Measurements from ENCODE around the gene NLN.
"Not testable (repeated sequence)": the region's sequence is repeated elsewhere in the genome, so short reads cannot be mapped to it uniquely, and the experiment has no call there.

NLN gene

GRCh38 chr5:65832603-65833228 lies 110.7 kb downstream of the NLN start:
- H3K27ac ChIP-seq (ENCODE audit: low read depth, low read length): no peak overlapping the region
- peaks cover 10% of the 10 kb centered on the region for H3K4me1 ChIP-seq (ENCODE audit: control insufficient read depth, insufficient read depth, low read length)
- H3K4me3 ChIP-seq (ENCODE audit: low read depth, low read length): no peak overlapping the region
- no peak overlapping the region for H3K9ac ChIP-seq (ENCODE audit: low read depth, low read length)
- H3K27me3 ChIP-seq (ENCODE audit: control insufficient read depth, insufficient read depth, low read length): no peaks in the 10 kb centered on the region
- no peaks in the 10 kb centered on the region for H3K36me3 ChIP-seq (ENCODE audit: control insufficient read depth, insufficient read depth, low read length)
- no peaks in the 10 kb centered on the region for H3K9me3 ChIP-seq (ENCODE audit: control insufficient read depth, insufficient read depth, low read length)

DNA sequence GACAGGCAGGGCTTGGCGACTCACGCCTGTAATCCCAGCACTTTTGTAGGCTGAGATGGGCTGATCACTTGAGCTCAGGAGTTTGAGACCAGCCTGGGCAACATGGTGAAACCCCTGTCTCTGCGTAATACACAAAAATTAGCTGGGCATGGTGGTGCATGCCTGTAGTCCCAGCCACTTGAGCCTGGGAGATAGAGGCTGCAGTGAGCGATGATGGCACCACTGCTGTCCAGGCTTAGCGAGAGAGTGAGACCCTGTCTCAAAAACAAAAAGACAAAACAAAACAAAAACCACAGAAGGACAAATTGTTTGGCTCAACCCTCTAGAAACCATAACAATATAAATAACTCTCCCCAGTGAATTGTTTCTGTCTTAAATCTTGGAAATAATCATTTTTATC lies 111.8 kb downstream of the NLN start:
- Histone ChIP-seq H3K27me3 (ENCODE audit: control insufficient read depth, insufficient read depth, low read length) (no peaks in the 10 kb centered on the region), H3K4me3 (ENCODE audit: low read depth, low read length) (no peak overlapping the region), H3K4me1 (ENCODE audit: control insufficient read depth, insufficient read depth, low read length) (peaks cover 10% of the 10 kb centered on the region), H3K9me3 (ENCODE audit: control insufficient read depth, insufficient read depth, low read length) (no peaks in the 10 kb centered on the region), H3K36me3 (ENCODE audit: control insufficient read depth, insufficient read depth, low read length) (no peaks in the 10 kb centered on the region), H3K27ac (ENCODE audit: low read depth, low read length) (no peak overlapping the region), H3K9ac (ENCODE audit: low read depth, low read length) (no peak overlapping the region)

DNA sequence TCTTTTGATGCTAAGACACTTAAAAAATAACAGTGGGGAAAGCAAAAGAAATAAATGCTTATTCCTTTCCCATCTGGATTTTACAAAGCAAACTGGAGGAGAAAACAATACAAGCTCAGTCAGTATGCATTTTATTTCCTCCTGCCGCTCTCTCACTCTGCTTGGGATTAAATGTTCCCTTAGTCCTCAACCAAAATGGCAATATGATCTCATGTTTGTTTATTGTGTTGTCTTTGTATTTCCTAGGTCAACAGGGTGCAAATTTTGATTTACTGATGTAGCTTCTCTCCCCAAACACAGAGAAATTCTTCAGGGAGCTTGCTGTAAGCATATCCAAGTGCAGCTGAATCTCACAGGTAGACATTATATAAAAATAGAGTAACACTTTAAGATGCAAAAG lies 112.3 kb downstream of the NLN start:
- Histone ChIP-seq H3K4me3 (ENCODE audit: low read depth, low read length) (no peak overlapping the region), H3K36me3 (ENCODE audit: control insufficient read depth, insufficient read depth, low read length) (no peaks in the 10 kb centered on the region), H3K27ac (ENCODE audit: low read depth, low read length) (no peak overlapping the region), H3K27me3 (ENCODE audit: control insufficient read depth, insufficient read depth, low read length) (no peaks in the 10 kb centered on the region), H3K9ac (ENCODE audit: low read depth, low read length) (no peak overlapping the region), H3K4me1 (ENCODE audit: control insufficient read depth, insufficient read depth, low read length) (peaks cover 10% of the 10 kb centered on the region), H3K9me3 (ENCODE audit: control insufficient read depth, insufficient read depth, low read length) (no peaks in the 10 kb centered on the region)

DNA sequence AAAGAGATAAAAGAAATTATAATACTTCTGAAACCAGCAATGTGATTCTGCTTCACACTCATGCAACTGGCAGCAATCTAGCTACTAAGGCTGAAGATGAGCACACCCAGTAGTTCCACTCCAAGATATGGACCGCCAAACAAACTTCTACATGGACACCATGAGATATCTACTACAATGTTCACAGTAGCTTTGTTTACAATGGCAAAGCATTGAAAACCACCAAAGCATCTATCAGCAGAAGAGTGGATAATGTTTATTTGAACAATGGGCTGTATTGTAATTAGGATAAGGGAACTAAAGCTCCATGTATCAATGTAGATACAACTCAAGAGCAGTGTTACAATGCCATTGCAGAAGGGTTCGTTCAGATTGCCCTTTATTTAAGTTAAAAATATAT lies 113.2 kb downstream of the NLN start:
- peaks cover 10% of the 10 kb centered on the region for H3K4me1 ChIP-seq (ENCODE audit: control insufficient read depth, insufficient read depth, low read length)
- no peak overlapping the region for H3K27ac ChIP-seq (ENCODE audit: low read depth, low read length)
- H3K9me3 ChIP-seq (ENCODE audit: control insufficient read depth, insufficient read depth, low read length): no peaks in the 10 kb centered on the region
- no peaks in the 10 kb centered on the region for H3K36me3 ChIP-seq (ENCODE audit: control insufficient read depth, insufficient read depth, low read length)
- H3K9ac ChIP-seq (ENCODE audit: low read depth, low read length): no peak overlapping the region
- no peaks in the 10 kb centered on the region for H3K27me3 ChIP-seq (ENCODE audit: control insufficient read depth, insufficient read depth, low read length)
- H3K4me3 ChIP-seq (ENCODE audit: low read depth, low read length): no peak overlapping the region

GRCh38 chr5:65837139-65837538 lies 115.1 kb downstream of the NLN start:
- Histone ChIP-seq H3K9me3 (ENCODE audit: control insufficient read depth, insufficient read depth, low read length) (no peaks in the 10 kb centered on the region), H3K9ac (ENCODE audit: low read depth, low read length) (no peak overlapping the region), H3K4me3 (ENCODE audit: low read depth, low read length) (no peak overlapping the region), H3K4me1 (ENCODE audit: control insufficient read depth, insufficient read depth, low read length) (peaks cover 6% of the 10 kb centered on the region), H3K36me3 (ENCODE audit: control insufficient read depth, insufficient read depth, low read length) (no peaks in the 10 kb centered on the region), H3K27ac (ENCODE audit: low read depth, low read length) (no peak overlapping the region), H3K27me3 (ENCODE audit: control insufficient read depth, insufficient read depth, low read length) (no peaks in the 10 kb centered on the region)

- H3K36me3 ChIP-seq (ENCODE audit: control insufficient read depth, insufficient read depth, low read length); H3K4me1 ChIP-seq (ENCODE audit: control insufficient read depth, insufficient read depth, low read length); H3K27ac ChIP-seq (ENCODE audit: low read depth, low read length): not testable (repeated sequence)
These were observed 117.2 kb downstream of the NLN start for GRCh38 chr5:65839170-65839569.

GRCh38 chr5:65840071-65840470 lies 118.1 kb downstream of the NLN start:
- no peaks in the 10 kb centered on the region for H3K36me3 ChIP-seq (ENCODE audit: control insufficient read depth, insufficient read depth, low read length)
- no peaks in the 10 kb centered on the region for H3K27me3 ChIP-seq (ENCODE audit: control insufficient read depth, insufficient read depth, low read length)
- H3K9me3 ChIP-seq (ENCODE audit: control insufficient read depth, insufficient read depth, low read length): no peaks in the 10 kb centered on the region
- no peaks in the 10 kb centered on the region for H3K4me1 ChIP-seq (ENCODE audit: control insufficient read depth, insufficient read depth, low read length)
- H3K27ac ChIP-seq (ENCODE audit: low read depth, low read length): no peak overlapping the region
- no peak overlapping the region for H3K4me3 ChIP-seq (ENCODE audit: low read depth, low read length)
- H3K9ac ChIP-seq (ENCODE audit: low read depth, low read length): no peak overlapping the region

More at GRCh38 chr5:65839170-65839569, 117.2 kb downstream of the NLN start:
- H3K27me3 ChIP-seq (ENCODE audit: control insufficient read depth, insufficient read depth, low read length); H3K9ac ChIP-seq (ENCODE audit: low read depth, low read length); H3K9me3 ChIP-seq (ENCODE audit: control insufficient read depth, insufficient read depth, low read length); H3K4me3 ChIP-seq (ENCODE audit: low read depth, low read length): not testable (repeated sequence)

DNA sequence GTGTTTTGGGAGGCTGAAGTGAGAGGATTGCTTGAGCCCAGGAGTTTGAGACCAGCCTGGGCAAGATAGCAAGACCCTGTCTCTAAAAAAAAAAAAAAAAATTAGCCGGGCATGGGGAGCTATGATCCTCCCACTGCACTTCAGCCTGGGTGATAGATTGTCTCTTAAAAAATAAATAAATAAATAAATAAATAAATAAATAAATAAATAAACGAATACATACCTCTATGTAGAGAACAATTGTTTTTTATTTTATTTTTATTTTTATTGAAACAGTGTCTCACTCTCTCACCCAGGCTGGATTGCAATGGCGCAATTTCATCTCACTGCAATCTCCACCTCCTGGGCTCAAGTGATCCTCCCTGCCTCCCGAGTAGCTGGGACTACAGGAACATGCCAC lies 122.8 kb downstream of the NLN start:
- not testable (repeated sequence) for H3K9me3 ChIP-seq (ENCODE audit: control insufficient read depth, insufficient read depth, low read length); H3K4me1 ChIP-seq (ENCODE audit: control insufficient read depth, insufficient read depth, low read length); H3K36me3 ChIP-seq (ENCODE audit: control insufficient read depth, insufficient read depth, low read length); H3K27ac ChIP-seq (ENCODE audit: low read depth, low read length); H3K9ac ChIP-seq (ENCODE audit: low read depth, low read length); H3K4me3 ChIP-seq (ENCODE audit: low read depth, low read length); H3K27me3 ChIP-seq (ENCODE audit: control insufficient read depth, insufficient read depth, low read length)

DNA sequence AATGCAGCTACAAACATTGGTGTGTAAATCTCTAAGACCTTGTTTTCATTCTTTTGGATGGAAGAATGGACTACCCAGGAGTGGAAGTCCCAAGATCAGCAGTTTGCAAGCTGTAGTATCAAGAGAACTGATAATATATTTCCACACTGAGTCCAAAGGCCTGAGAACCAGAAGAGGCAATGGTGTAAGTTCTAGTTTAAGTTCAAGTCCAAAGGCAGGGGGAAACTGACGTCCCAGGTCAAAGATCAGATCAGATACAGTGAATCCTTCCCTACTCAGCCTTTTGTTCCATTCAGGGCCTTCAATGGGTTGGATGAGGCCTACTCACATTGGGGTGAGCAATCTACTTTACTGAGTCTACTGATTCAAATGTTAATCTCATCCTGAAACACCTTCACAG lies 124.1 kb downstream of the NLN start:
- Histone ChIP-seq H3K27ac (ENCODE audit: low read depth, low read length) (no peak overlapping the region), H3K9ac (ENCODE audit: low read depth, low read length) (no peak overlapping the region), H3K4me3 (ENCODE audit: low read depth, low read length) (no peak overlapping the region), H3K27me3 (ENCODE audit: control insufficient read depth, insufficient read depth, low read length) (no peaks in the 10 kb centered on the region), H3K9me3 (ENCODE audit: control insufficient read depth, insufficient read depth, low read length) (no peaks in the 10 kb centered on the region), H3K4me1 (ENCODE audit: control insufficient read depth, insufficient read depth, low read length) (no peaks in the 10 kb centered on the region), H3K36me3 (ENCODE audit: control insufficient read depth, insufficient read depth, low read length) (no peaks in the 10 kb centered on the region)

GRCh38 chr5:65847019-65847418 lies 125.0 kb downstream of the NLN start:
- not testable (repeated sequence) for H3K4me1 ChIP-seq (ENCODE audit: control insufficient read depth, insufficient read depth, low read length); H3K36me3 ChIP-seq (ENCODE audit: control insufficient read depth, insufficient read depth, low read length); H3K9ac ChIP-seq (ENCODE audit: low read depth, low read length); H3K9me3 ChIP-seq (ENCODE audit: control insufficient read depth, insufficient read depth, low read length); H3K27me3 ChIP-seq (ENCODE audit: control insufficient read depth, insufficient read depth, low read length); H3K4me3 ChIP-seq (ENCODE audit: low read depth, low read length); H3K27ac ChIP-seq (ENCODE audit: low read depth, low read length)

- H3K4me1 ChIP-seq (ENCODE audit: control insufficient read depth, insufficient read depth, low read length); H3K4me3 ChIP-seq (ENCODE audit: low read depth, low read length); H3K9me3 ChIP-seq (ENCODE audit: control insufficient read depth, insufficient read depth, low read length); H3K27me3 ChIP-seq (ENCODE audit: control insufficient read depth, insufficient read depth, low read length); H3K36me3 ChIP-seq (ENCODE audit: control insufficient read depth, insufficient read depth, low read length); H3K9ac ChIP-seq (ENCODE audit: low read depth, low read length); H3K27ac ChIP-seq (ENCODE audit: low read depth, low read length): not testable (repeated sequence)
These were observed 127.9 kb downstream of the NLN start for GRCh38 chr5:65849918-65850317.

DNA sequence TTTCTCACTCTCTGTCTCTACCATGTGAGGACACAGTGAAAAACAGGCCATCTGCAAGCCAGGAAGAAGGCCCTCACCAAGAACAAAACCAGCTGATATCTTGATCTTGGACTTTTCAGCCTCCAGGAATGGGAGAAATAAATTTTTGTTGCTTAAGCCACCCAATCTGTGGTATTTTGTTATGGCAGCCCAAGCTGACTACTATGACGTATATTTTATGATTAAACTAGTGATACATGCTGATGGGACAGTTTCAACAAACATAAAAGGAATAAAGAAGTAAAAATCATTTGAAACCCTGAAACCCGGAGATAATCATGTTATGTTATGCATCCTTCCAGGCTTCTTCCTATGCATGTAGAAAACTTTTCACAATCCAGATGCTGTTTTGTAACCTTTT lies 132.9 kb downstream of the NLN start:
- no peak overlapping the region for H3K27ac ChIP-seq (ENCODE audit: low read depth, low read length)
- H3K27me3 ChIP-seq (ENCODE audit: control insufficient read depth, insufficient read depth, low read length): no peaks in the 10 kb centered on the region
- H3K9me3 ChIP-seq (ENCODE audit: control insufficient read depth, insufficient read depth, low read length): no peaks in the 10 kb centered on the region
- no peak overlapping the region for H3K4me3 ChIP-seq (ENCODE audit: low read depth, low read length)
- no peaks in the 10 kb centered on the region for H3K4me1 ChIP-seq (ENCODE audit: control insufficient read depth, insufficient read depth, low read length)
- no peaks in the 10 kb centered on the region for H3K36me3 ChIP-seq (ENCODE audit: control insufficient read depth, insufficient read depth, low read length)
- H3K9ac ChIP-seq (ENCODE audit: low read depth, low read length): no peak overlapping the region

Data from HUES48 (cell line).